ENCODE results near the gene SLC7A6. TPM values are rescaled to one million over a fixed set of nuclear protein-coding genes. Genes with fewer than 3 reads are reported as not detected.

The SLC7A6 gene
- total and polyA plus RNA-seq, 10 of the 15 experiments (the other 5 are each of a cell fraction or from before 2014, with no cell fraction given) = 8.2 to 60.4 (median 28.6) TPM

- TF ChIP-seq STAT3 (IDR thresholded peaks at IDR 0.05; ENCODE audit: low read depth, low read length) (no peak), POLR2AphosphoS5 (IDR thresholded peaks at IDR 0.05; ENCODE audit: low read length) (0 out of 2 replicates have a peak, but pooled peaks have one; percentile 59), CBX5 (IDR thresholded peaks at IDR 0.05; ENCODE audit: low read depth) (no peak), STAT1 (conservative IDR thresholded peaks at IDR 0.05) (no peak), IRF3 (IDR thresholded peaks at IDR 0.05) (no peak), NBN (IDR thresholded peaks at IDR 0.05) (peak; percentile 48; the same call in 1 of the 2 replicates), WRNIP1 (IDR thresholded peaks at IDR 0.05; ENCODE audit: borderline replicate concordance, low read depth, low read length) (no peak), POLR2A (IDR thresholded peaks at IDR 0.05; ENCODE audit: low read depth, low read length) (0 out of 2 replicates have a peak, but pooled peaks have one; percentile 37), ZBTB33 (IDR thresholded peaks at IDR 0.05) (no peak), NR2C1 (IDR thresholded peaks at IDR 0.05) (no peak), RBBP5 (conservative IDR thresholded peaks at IDR 0.05) (no peak), PAX5 (IDR thresholded peaks at IDR 0.05; ENCODE audit: borderline replicate concordance, low read depth, low read length) (no peak), CTCF (IDR thresholded peaks at IDR 0.05 in 2 of 3, conservative IDR thresholded peaks at IDR 0.05 in 1 of 3; ENCODE audit: control insufficient read depth in 2 of 3, extremely low read depth in 1 of 3, insufficient read depth in 1 of 3, low read depth in 3 of 3, low read length in 3 of 3) (no peak), NFYB (IDR thresholded peaks at IDR 0.05; ENCODE audit: insufficient read depth, low read depth, low read length) (no peak), ZBTB11 (CRISPR knock-in tag; IDR thresholded peaks at IDR 0.05) (no peak), ETV6 (conservative IDR thresholded peaks at IDR 0.05 in 1 of 2, IDR thresholded peaks at IDR 0.05 in 1 of 2; ENCODE audit: borderline replicate concordance in 1 of 2, low read depth in 1 of 2) (no peak), TBL1XR1 (IDR thresholded peaks at IDR 0.05; ENCODE audit: low read depth, low read length) (no peak)
- TF ChIP-seq, protein P1, sequence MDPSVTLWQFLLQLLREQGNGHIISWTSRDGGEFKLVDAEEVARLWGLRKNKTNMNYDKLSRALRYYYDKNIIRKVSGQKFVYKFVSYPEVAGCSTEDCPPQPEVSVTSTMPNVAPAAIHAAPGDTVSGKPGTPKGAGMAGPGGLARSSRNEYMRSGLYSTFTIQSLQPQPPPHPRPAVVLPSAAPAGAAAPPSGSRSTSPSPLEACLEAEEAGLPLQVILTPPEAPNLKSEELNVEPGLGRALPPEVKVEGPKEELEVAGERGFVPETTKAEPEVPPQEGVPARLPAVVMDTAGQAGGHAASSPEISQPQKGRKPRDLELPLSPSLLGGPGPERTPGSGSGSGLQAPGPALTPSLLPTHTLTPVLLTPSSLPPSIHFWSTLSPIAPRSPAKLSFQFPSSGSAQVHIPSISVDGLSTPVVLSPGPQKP (IDR thresholded peaks at IDR 0.05; ENCODE audit: low read depth, low read length) = no peak
- TF ChIP-seq, protein P2, sequence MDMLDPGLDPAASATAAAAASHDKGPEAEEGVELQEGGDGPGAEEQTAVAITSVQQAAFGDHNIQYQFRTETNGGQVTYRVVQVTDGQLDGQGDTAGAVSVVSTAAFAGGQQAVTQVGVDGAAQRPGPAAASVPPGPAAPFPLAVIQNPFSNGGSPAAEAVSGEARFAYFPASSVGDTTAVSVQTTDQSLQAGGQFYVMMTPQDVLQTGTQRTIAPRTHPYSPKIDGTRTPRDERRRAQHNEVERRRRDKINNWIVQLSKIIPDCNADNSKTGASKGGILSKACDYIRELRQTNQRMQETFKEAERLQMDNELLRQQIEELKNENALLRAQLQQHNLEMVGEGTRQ (IDR thresholded peaks at IDR 0.05; ENCODE audit: borderline replicate concordance, low read depth, low read length) = no peak
These were observed 25.4 kb downstream of the SLC7A6 start (continued) for GRCh38 chr16:68289621-68290329.

All from GM12878 (cell line).